Activated T-cell treated with anti-CD3 and anti-CD28 coated beads for 48 hours (primary cell): ENCODE data around the gene DDX49.
"Not testable (repeated sequence)": the region's sequence is repeated elsewhere in the genome, so short reads cannot be mapped to it uniquely, and the experiment has no call there.

Experiments used
- DNase-seq: peaks from one replicate; pipeline ENCODE4 v3.0.0-alpha.2; 2020; ENCODE audit warnings: low read depth

The DDX49 gene

DNA sequence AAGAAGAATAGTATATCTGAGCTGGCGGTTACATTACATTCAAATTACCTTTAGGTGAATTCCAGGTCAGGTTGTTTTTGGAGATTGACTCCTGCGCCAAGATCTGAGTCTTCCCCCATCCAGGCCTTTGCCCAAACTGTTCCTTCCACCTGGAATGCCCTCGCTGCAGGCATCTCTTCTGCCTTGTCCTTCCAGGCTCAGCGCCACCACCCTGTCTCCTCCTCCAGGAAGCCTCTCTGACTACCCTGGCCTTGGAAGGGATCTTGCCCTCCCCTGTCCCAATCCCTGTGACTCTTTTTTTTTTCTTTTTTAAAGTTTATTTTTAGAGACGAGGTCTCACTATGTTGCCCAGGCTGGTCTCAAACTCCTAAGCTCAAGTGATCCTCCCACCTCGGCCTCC is 23.2 kb downstream of the DDX49 start:
- no peak for DNase-seq

DNA sequence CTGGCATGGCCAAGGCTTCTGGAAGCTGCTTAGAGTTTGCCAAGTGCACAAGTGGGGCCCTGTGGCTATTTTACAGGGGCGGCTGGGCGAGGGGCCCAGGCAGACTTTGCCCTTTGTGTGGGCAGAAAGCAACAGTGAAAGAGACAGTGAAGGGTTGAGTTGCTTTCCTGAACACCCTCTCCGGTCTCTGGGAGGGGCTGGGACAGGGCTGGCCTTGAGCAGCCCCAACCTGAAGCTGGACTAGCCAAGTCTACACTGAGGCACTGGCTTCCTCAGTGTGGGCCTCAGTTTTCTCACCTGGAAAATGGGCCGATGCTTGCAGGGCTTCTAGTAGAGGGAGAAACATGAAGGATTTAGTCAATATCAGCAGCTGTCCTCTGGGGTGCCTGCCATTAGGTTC is 23.9 kb downstream of the DDX49 start:
- no peak for DNase-seq

DNA sequence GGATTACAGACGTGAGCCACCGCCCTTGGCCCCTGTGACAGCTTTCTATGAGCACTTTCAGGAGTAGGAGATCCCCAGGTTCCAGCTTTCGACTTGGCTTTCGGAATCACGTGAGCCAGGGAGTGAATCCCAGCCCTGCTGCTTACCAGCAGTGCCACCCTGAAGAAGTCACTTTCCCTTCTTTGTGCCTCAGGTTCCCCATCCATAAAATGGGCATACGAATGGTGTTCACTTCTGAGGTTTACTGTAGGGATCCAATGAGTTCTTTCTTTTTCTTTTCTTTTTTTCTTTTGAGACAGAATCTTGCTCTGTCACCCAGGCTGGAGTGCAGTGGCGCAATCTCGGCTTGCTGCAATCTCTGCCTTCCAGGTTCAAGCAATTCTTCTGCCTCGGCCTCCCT is 25.8 kb downstream of the DDX49 start:
- no peak for DNase-seq

DNA sequence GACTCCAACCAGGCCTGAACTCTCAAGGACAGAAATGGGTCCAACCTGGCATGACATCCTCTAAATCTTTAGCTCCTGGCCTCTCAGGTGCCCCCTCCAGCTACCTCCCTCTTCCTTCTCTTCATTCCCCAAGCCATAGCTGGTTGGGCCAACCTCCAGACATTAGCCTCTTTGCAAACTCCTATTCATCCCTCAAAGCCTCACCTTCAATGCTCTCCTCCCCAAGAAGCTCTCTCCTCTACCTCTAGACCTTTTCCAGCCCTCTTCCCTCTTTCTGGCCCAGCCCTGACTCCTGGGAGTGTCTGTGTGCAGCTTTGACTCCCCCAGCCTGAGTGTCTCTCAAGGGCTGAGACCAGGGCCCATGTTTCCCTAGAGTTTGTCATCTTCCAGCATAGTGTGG is 26.8 kb downstream of the DDX49 start:
- DNase-seq: no peak

DNA sequence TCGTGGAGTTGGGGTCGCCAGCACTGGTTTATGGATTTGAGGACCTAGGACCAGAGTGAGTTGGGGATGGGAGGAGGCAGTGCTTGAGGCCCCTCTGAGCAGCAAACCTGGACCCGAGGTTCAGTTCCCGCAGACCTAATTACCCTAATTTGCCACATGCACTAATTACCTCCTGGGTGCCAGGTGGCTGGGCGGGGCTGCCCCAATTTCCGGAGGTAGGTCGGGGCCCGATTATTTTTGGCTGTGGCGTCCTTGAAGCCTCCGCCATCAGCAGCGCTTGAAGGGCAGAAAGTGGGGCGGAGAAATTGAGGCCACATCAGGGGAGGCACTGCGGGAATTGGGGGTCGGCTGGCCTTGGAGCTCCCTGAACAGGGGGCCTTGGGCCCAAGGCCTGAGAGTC is 27.4 kb downstream of the DDX49 start:
- DNase-seq: no peak

DNA sequence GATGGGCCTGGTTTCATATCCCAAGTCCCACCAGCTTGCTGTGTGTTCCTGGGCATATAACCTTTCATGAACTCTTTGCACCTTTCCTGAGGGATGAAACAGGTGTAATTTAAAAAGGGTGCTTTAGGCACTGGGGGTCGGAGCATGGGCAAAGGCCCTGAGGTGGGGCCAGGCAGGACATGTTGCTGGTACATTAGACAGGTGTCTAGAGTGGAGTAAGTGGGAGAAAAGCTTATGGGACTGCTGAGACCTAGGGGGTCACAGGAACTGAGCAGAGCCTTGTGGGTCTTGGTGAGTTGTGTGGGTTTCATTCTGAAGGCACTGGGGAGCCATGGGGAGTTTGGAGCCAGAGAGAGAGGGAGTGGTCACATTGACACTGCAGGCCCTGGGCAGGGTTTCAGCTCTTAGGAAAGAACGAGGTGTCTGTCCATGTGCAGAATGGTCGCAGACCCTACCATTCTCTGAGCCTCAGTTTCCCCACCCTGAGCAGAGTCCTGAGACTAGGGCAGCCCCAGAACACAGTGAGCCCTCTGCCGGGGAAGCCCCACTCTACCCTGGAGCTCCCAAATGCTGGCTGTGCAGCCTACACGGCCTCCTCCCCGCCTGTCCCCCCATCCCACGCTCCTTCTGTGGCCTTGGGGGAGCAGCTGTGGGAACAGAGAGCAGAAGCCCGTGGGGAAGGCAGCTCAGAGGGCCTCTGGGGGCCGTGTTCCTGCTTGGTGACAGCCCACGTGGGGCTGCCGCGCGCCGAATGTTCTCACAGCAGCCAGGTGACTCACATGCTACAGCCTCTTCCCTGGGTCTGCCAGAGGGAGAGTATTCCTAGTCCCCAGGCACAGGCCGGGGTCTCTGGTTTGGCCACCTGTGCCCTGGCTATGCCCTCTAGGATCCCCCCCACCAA is 28.8 kb downstream of the DDX49 start:
- DNase-seq: no peak

DNA sequence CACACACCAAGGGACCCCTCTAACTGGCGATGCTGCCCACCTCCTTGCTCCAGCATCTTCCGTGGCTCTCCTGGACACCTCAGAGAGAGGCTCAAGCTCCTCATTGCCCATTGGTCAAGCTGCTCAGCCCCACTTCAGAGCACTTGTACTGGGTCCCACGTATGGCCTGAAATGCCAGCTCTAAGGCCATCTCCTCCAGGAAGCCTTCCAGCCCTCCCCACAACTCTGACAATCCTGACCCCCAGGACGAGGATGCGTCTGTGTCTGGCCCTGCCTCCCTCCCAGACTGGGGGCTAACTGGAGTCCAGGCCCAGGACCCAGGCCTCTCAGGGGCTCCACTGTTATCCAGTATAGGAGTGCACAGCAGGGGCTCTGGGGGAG is 29.5 kb downstream of the DDX49 start:
- no peak for DNase-seq

DNA sequence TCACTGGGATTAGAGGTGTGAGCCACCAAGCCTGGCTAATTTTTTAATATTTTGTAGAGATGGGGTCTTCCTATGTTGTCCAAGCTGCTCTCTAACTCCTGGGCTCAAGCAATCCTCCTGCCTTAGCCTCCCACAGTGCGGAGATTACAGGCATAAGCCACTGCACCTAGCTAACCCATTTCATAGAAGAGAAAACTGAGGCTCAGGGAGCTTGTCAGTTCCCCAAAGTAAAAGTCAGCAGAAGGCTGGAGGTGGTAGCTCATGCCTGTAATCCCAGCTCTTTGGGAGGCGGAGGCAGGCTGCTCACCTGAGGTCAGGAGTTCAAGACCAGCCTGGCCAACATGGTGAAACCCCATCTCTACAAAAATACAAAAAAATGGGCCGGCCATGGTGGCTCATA is 30.3 kb downstream of the DDX49 start:
- DNase-seq: no peak

DNA sequence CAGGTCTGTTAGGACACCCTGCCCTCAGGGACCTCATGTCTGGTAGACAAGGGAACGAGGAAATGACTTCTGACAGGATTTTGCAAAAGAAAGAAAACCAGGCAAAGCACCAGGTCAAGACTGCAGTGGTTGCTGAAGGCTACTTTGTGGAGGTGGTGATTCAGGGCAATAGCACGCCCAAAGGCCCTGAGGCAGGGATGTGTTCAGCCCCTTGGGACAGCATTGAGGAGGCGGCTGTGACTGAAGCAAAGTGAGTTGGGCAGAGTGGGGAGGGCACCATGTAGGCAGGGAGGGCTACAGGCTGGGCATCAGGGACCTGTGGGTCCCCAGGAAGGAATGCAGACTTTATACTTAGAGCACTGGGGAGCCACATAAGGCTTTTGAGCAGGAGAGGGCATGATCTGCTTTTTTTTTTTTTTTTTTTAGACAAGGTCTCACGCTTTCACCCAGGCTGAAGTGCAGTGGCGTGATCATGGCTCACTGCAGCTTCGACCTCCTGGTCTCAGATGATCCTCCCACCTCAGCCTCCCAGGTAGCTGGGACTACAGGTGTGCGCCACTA is 32.3 kb downstream of the DDX49 start:
- no peak for DNase-seq

DNA sequence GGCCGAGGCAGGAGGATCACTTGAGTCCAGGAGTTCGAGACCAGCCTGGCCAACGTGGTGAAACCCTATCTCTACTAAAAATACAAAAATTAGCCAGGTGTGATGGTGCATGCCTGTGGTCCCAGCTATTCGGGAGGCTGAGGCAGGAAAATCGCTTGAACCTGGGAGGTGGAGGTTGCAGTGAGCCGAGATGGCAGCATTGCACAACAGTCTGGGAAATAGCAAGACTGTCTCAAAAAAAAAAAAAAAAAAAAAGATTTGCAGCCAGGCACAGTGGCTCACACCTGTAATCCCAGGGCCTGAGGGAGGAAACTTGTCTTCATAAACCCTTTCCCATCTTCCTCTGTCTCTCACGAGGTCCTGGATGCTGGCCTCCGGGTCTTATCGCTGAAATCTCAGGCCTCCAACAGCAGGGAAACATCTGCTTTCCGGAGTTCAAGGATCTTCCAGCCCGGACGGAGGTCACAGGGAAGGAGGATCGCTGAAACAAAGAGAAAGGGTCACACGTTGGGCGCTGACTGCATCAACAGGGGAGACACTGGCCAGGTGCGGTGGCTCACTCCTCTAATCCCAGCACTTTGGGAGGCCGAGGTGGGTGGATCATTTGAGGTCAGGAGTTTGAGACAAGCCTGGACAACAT is 33.0 kb downstream of the DDX49 start:
- not testable (repeated sequence) for DNase-seq

DNA sequence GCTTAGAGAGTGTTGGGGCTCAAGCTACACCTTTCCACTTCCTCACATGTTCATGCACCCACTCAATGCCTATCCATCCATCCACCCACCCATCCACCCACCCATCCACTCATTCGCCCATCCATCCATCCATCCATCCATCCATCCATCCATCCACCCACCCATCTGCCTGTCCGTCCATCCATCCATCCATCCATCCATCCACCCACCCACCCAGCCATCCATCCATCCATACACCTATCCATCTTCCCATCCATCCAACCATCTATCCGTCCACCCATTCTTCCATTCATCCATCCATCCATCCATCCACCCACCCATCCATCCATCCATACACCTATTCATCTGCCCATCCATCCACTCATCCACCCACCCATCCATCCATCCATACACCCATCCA is 34.6 kb downstream of the DDX49 start:
- DNase-seq: no peak

DNA sequence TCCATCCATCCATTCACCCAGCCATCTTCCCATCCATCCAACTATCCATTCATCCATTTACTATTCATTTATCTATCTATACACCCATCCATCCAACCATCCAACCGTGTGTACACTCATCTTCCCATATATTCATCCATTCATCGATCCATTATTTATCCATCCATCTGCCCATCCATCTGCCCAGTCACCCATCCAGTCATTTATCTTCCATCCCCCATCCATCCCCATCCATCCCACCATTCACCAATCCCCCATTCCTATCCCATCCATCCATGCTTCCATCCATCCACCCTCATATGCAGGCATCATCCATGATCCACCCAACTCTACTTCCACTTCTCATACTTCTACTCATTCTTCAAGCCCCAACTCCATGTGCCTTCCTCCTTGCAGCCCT is 35.5 kb downstream of the DDX49 start:
- DNase-seq: no peak

DNA sequence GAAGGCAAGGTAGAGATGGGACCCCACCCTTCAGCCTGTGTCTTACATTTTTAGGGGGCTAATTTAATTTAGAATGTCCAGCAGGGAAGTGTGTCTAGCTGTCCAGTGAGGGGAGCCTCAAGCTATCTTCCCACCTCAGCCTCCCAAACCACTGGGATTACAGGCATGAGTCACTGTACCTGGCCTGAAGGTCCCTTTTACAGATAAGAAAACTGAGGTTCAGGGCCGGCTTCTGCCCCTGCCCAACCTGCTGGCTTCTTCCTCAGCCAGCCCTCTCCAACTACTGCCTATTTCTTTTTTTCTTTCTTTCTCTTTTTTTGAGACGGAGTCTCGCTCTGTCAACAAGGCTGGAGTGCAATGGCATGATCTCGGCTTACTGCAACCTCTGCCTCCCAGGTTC is 40.9 kb downstream of the DDX49 start:
- DNase-seq: no peak

DNA sequence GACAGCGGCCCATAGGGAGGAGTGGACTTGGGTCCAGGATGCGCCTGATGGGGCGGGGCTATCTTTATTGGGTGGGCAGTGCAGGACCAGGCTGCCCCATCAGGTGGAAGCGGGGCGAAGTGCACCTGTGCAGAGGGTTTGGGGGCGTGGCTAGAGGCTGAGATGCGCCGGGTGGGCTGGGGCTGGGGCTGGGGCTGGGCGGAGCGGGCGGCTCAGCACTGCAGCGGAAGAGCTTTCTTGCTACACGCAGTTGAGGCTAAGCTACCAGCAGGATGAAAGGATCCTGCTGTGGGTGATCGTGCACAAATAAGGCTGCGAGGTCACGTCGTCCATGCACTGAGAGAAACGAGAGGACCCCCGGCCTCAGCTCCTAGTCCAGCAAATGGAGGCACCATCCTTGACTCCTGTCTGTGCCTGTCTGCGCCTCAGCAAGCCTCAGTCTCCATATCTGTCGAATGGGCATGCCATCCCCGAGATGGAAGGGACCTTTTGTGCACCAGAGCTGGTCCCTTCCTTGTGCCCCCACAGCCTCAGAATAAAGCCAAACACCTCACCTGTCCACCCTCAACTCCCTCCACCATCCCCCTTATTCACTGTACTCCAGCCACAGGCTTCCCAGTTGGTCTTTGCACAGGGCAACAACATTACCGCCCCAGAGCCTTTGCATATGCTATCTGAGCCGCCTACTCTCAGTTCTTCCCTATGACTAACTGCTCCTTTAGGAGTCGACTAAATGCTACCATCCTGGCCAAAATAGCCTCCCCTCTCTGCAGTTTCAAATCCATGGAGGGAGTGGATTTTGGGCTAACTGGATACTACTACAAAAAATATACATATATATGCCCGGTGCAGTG is 42.5 kb downstream of the DDX49 start:
- DNase-seq: no peak

DNA sequence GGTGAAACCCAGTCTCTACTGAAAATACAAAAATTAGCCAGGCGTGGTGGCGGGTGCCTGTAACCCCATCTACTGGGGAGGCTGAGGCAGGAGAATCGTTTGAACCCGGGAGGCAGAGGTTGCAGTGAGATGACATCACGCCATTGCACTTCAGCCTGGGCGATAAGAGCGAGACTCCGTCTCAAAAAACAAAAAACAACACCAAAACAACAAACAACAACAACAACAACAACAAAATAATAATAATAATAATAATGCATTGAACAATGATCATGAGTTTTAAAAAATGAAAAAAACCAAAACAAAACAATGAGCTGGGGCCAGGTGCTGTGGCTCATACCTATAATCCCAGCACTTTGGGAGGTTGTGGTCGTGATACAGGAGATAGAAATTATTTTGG is 44.6 kb downstream of the DDX49 start:
- DNase-seq: no peak

DNA sequence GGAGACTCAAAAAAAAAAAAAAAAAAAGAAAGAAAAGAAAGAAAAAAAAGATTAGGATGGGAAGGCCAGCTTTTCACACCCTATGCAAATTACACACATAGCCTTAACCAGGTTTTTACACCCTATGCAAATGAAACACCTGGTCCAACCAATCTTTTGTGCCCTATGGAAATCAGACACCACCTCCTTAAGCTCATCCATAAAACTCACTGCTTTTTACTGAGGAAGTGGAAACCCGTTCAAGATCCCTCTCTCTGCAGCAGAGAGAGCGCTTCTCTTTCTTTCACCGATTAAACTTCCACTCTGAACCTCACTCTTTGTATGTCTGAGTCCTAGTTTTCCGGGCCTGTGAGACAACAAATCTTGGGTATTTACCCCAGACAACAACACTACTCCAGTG is 46.8 kb downstream of the DDX49 start:
- no peak for DNase-seq

DNA sequence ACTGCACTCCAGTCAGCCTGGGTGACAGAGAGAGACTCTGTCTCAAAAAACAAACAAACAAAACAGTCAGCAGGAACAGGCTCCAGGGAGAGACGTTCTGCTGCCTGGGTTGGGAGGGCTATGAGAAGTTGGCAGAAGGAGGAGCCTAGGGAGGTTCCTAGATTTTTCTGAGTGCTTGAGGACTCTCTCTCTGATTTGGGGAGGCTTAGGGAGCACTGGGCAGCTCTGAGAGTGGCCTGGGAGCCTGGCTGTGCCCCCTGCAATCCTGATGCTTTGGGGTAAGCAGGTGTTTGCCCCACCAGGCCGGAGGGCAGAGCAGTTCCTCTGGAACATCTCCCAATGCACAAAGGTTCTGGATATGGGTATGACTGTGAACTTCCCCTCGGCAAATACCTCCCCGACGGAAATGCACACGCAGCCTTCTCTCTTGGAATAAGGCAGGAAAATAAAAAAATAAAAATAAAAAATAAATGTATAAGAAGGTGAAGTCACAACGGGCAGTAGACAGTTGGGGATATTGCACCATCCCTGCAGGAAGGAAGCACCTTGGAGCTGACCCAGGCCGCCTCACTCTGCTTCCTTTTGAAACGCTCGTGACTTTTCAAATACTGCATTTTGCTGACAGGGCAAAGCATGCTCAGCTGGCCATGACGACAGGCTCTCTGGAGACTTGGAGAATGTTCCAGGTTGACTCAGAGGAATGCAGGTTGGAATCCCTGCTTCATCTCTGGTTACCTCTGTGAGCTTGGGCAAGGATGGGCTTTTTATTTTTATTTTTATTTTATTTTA is 48.0 kb downstream of the DDX49 start:
- DNase-seq: no peak

DNA sequence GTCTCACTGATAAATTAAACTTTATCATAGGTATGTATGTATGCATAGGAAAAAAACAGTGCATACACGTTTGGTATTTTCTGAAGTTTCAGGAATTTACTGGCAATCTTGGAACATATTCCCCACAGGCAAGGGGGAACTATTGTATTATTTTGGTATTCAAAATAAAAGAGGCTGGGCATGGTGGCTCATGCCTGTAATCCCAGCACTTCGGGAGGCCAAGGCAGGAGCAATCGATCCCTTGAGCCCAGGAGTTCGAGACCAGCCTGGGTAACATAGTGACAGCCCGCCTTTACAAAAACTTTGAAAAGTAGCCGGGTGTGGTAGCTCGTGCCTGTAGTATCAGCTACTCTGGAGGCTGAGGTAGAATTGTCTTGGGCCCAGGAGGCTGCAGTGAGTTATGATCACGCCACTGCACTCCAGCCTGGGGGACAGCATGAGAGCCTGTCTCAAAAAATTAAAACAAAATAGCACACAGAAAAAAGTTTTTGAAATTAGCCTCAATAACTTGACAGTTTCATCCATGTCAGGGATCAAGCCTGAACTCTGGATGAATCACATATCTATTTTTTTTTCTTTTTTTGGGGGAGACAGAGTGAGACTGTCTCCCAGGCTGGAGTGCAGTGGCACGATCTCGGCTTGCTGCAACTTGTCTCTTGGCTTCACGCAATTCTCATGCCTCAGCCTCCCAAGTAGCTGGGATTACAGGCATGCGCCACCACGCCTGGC is 50.6 kb downstream of the DDX49 start:
- no peak for DNase-seq

DNA sequence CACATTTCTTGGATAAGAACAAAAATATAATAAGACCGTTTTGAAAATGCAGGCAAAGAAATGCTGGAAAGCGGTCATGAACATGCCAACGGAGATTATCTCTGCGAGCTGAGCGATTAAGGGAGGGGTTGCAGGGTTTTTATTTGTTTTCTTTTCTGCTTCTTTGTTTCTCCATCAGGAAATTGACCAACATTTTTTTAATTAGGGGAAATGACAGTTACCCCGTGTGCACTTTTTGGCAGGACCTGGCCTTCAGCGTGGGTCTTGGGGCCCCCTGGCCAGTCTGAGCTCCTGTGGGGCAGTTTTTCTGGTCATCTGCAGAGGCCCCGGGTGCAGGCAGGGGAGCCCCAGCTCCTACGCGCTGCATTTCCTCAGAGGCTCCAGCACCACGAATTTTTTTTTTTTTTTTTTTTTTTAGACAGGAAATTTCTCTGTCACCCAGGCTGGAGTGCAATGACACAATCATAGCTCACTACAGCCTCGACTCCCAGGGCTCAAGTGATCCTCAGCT is 52.8 kb downstream of the DDX49 start:
- DNase-seq: no peak

DNA sequence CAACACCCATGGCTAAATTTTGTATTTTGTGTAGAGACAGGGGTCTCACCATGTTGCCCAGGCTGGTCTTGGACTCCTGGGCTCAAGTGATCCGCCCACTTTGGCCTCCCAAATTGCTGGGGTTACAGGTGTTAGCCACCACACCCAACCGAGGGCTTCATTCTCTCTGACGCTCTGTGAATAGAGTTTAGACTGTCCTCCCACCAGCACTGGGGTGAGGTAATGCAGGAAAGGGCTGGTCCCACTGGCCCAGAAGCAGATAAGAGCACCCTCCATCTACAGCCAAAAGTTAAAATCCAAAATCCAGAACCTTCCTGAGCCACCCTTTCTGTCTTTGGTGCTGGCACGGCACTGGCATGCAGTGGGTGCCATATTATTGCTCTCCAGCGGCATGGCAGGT is 53.3 kb downstream of the DDX49 start:
- no peak for DNase-seq

DNA sequence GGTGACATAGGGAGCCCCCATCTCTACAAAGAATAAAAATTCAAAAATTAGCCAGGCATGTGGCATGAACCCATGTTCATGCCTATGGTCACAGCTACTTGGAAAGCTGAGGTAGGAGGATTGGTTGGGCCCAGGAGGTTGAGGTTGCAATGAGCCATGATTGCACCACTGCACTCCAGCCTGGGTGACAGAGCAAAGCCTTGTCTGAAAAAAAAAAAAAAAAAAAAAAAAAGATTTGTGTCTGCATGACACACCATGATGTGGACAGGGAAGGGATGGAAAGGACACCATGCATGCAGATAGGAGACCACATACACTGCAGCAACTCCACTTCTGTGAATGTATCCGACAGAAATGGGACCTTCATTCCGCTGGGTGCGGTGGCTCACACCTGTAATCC is 55.5 kb downstream of the DDX49 start:
- no peak for DNase-seq
